SK-N-SH treated with all-trans-retinoic acid at 6 μM for 48 hours (cell line): ENCODE data around the gene ELOVL1.

Experiments
- ARNTL ChIP-seq: fragments of 450-650 bp; formaldehyde crosslinking; IDR thresholded peaks from 2 replicates; pipeline ENCODE4 v1.5.0; 2020; ENCODE audit warnings: low read depth, mild to moderate bottlenecking, moderate library complexity, borderline replicate concordance
- BACH2 ChIP-seq: fragments of 250-450 bp; sonication (Bioruptor Pico); IDR thresholded peaks from 2 replicates; pipeline ENCODE4 v1.9.0; 2021; ENCODE audit warnings: mild to moderate bottlenecking, borderline replicate concordance
- CSDC2 ChIP-seq: fragments of 250-450 bp; sonication (Bioruptor Pico); IDR thresholded peaks from 2 replicates; pipeline ENCODE4 v1.5.0; 2020; ENCODE audit warnings: mild to moderate bottlenecking, moderate library complexity
- ESRRG ChIP-seq: fragments of 250-450 bp; sonication (Bioruptor Pico); IDR thresholded peaks from 2 replicates; pipeline ENCODE4 v1.6.1; 2021; ENCODE audit warnings: mild to moderate bottlenecking
- ISL1 ChIP-seq: fragments of 250-450 bp; sonication (Bioruptor Pico); IDR thresholded peaks from 2 replicates; pipeline ENCODE4 v2.1.2; 2022; ENCODE audit warnings: mild to moderate bottlenecking, moderate library complexity
- RARB ChIP-seq: fragments of 250-450 bp; sonication (Bioruptor Pico); IDR thresholded peaks from 2 replicates; pipeline ENCODE4 v1.8.0; 2021; ENCODE audit warnings: mild to moderate bottlenecking, moderate library complexity
- TCF4 ChIP-seq: fragments of 250-450 bp; sonication (Bioruptor Pico); IDR thresholded peaks from 2 replicates; pipeline ENCODE4 v1.8.0; 2021; ENCODE audit warnings: mild to moderate bottlenecking, moderate library complexity, borderline replicate concordance
- TOX ChIP-seq: fragments of 250-450 bp; sonication (Bioruptor Pico); IDR thresholded peaks from 2 replicates; pipeline ENCODE4 v1.8.0; 2021; ENCODE audit warnings: mild to moderate bottlenecking, moderate library complexity, borderline replicate concordance
- ZC3H10 ChIP-seq: fragments of 250-450 bp; sonication (Bioruptor Pico); IDR thresholded peaks from 2 replicates; pipeline ENCODE4 v1.5.1; 2021; ENCODE audit warnings: mild to moderate bottlenecking, moderate library complexity
- ZFP30 ChIP-seq: fragments of 450-650 bp; formaldehyde crosslinking; IDR thresholded peaks from 2 replicates; pipeline ENCODE4 v1.5.0; 2022; ENCODE audit warnings: mild to moderate bottlenecking, moderate library complexity
- ZNF70 ChIP-seq: fragments of 450-650 bp; formaldehyde crosslinking; IDR thresholded peaks from 2 replicates; pipeline ENCODE4 v1.5.0; 2020; ENCODE audit warnings: mild to moderate bottlenecking, moderate library complexity
- ZNF8 ChIP-seq: fragments of 450-650 bp; formaldehyde crosslinking; IDR thresholded peaks from 2 replicates; pipeline ENCODE4 v1.5.0; 2020; ENCODE audit warnings: mild to moderate bottlenecking, moderate library complexity
- TF ChIP-seq, protein P1 (sequence below): fragments of 250-450 bp; sonication (Bioruptor Pico); IDR thresholded peaks from 2 replicates; pipeline ENCODE4 v1.8.0; 2020; ENCODE audit warnings: mild to moderate bottlenecking, moderate library complexity, borderline replicate concordance
- TF ChIP-seq, protein P2 (sequence below): fragments of 250-450 bp; sonication (Bioruptor Pico); IDR thresholded peaks from 2 replicates; pipeline ENCODE4 v1.5.1; 2020; ENCODE audit warnings: low read depth, mild to moderate bottlenecking, moderate library complexity

DNA sequence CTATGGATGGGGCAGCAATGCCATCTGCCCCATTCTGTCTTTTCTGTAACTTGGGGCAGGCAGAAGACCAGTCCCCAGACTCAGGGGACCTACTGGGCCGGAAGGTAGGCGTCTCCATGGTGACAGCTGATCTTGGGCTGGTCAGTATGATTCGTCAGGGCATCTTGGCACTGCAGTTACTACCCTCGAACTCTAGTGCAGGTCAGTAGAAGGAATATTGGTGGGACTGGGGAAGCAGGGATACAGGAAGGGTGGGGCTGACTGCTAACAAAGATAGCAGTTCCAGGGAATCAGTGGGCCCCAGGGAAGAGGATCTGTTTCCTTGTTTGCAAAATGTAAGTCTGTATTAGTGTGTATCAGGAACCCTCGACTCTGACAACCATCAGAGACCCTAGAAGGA is 48.1 kb upstream of the ELOVL1 start:
- TF ChIP-seq, protein P1, sequence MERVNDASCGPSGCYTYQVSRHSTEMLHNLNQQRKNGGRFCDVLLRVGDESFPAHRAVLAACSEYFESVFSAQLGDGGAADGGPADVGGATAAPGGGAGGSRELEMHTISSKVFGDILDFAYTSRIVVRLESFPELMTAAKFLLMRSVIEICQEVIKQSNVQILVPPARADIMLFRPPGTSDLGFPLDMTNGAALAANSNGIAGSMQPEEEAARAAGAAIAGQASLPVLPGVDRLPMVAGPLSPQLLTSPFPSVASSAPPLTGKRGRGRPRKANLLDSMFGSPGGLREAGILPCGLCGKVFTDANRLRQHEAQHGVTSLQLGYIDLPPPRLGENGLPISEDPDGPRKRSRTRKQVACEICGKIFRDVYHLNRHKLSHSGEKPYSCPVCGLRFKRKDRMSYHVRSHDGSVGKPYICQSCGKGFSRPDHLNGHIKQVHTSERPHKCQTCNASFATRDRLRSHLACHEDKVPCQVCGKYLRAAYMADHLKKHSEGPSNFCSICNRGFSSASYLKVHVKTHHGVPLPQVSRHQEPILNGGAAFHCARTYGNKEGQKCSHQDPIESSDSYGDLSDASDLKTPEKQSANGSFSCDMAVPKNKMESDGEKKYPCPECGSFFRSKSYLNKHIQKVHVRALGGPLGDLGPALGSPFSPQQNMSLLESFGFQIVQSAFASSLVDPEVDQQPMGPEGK: no peak
- no peak for TF ChIP-seq ZFP30 (CRISPR knock-in tag)
- no peak for TF ChIP-seq CSDC2 (CRISPR knock-in tag)
- TF ChIP-seq, protein P2, sequence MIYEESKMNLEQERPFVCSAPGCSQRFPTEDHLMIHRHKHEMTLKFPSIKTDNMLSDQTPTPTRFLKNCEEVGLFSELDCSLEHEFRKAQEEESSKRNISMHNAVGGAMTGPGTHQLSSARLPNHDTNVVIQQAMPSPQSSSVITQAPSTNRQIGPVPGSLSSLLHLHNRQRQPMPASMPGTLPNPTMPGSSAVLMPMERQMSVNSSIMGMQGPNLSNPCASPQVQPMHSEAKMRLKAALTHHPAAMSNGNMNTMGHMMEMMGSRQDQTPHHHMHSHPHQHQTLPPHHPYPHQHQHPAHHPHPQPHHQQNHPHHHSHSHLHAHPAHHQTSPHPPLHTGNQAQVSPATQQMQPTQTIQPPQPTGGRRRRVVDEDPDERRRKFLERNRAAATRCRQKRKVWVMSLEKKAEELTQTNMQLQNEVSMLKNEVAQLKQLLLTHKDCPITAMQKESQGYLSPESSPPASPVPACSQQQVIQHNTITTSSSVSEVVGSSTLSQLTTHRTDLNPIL (CRISPR knock-in tag): no peak
- TF ChIP-seq BACH2 (CRISPR knock-in tag): no peak
- TF ChIP-seq ESRRG (CRISPR knock-in tag): no peak
- TF ChIP-seq ZNF70 (CRISPR knock-in tag): no peak
- no peak for TF ChIP-seq RARB (CRISPR knock-in tag)
- no peak for TF ChIP-seq ISL1 (CRISPR knock-in tag)
- no peak for TF ChIP-seq ARNTL (CRISPR knock-in tag)
- TF ChIP-seq ZNF8 (CRISPR knock-in tag): no peak
- TF ChIP-seq TCF4 (CRISPR knock-in tag): no peak
- no peak for TF ChIP-seq TOX (CRISPR knock-in tag)
- TF ChIP-seq ZC3H10 (CRISPR knock-in tag): no peak
